BE2C (cell line): ENCODE measurements around the gene SIPA1.

Experiments
- DNase-seq: peaks from one replicate; pipeline ENCODE4 v3.0.0-alpha.2; 2020
- H3K27me3 ChIP-seq: fragments of 250-450 bp; sonication (Bioruptor Pico); 2 replicates; pipeline ENCODE4 v1.5.1; 2020; ENCODE audit warnings: mild to moderate bottlenecking
- H3K36me3 ChIP-seq: fragments of 250-450 bp; sonication (Bioruptor Pico); 2 replicates; pipeline ENCODE4 v1.5.1; 2020; ENCODE audit warnings: mild to moderate bottlenecking
- H3K4me1 ChIP-seq: fragments of 250-450 bp; sonication (Bioruptor Pico); 2 replicates; pipeline ENCODE4 v1.5.1; 2020
- H3K4me3 ChIP-seq: 2 replicates; pipeline ENCODE4 v1.5.1; 2011; ENCODE audit warnings: low read depth, low read length
- H3K9me3 ChIP-seq: fragments of 250-450 bp; sonication (Bioruptor Pico); 2 replicates; pipeline ENCODE4 v1.5.1; 2020
- TF ChIP-seq, protein P1 (sequence below): IDR thresholded peaks from 2 replicates; pipeline ENCODE4 v1.5.1; 2012; ENCODE audit warnings: mild to moderate bottlenecking, low read depth, low read length

Gene SIPA1

DNA sequence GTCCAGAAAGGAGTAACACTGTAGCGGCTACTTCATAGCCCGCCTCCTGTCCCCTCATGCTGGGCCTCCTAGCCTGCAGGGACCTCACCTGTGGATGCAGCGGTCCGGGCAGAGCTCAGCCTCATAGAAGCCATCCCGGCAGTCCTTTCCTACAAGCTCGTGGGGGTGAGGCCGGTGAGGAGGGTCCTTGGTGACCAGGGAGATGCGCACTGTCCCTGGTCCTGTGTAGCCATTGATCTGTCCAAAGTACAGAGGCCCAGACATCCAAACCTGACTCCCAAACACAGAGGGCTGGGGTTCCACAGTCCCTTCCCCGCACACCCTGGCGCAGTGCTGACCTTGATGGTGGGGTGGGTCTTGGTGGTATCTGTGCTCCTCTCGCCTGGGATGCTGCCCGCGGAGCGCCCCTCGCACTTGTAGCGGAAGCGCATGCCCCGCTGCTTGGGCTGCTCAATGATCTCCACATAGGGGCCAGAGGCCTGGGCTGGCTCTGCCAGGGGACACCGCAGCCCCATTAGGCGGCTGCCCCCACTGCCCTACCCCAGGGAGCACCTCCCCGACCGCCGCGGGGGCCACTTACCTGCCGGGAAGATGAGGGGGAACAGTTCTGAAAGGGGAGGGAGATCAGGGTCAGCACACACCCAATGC, 23.8 kb downstream of the SIPA1 start:
- Histone ChIP-seq H3K4me3 (peak overlapping the region; percentile 74), H3K27me3 (no peaks in the 10 kb centered on the region), H3K9me3 (no peaks in the 10 kb centered on the region), H3K4me1 (no peaks in the 10 kb centered on the region), H3K36me3 (peaks cover 3% of the 10 kb centered on the region)
- TF ChIP-seq, protein P1, sequence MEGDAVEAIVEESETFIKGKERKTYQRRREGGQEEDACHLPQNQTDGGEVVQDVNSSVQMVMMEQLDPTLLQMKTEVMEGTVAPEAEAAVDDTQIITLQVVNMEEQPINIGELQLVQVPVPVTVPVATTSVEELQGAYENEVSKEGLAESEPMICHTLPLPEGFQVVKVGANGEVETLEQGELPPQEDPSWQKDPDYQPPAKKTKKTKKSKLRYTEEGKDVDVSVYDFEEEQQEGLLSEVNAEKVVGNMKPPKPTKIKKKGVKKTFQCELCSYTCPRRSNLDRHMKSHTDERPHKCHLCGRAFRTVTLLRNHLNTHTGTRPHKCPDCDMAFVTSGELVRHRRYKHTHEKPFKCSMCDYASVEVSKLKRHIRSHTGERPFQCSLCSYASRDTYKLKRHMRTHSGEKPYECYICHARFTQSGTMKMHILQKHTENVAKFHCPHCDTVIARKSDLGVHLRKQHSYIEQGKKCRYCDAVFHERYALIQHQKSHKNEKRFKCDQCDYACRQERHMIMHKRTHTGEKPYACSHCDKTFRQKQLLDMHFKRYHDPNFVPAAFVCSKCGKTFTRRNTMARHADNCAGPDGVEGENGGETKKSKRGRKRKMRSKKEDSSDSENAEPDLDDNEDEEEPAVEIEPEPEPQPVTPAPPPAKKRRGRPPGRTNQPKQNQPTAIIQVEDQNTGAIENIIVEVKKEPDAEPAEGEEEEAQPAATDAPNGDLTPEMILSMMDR, result no peak
- no peak for DNase-seq

DNA sequence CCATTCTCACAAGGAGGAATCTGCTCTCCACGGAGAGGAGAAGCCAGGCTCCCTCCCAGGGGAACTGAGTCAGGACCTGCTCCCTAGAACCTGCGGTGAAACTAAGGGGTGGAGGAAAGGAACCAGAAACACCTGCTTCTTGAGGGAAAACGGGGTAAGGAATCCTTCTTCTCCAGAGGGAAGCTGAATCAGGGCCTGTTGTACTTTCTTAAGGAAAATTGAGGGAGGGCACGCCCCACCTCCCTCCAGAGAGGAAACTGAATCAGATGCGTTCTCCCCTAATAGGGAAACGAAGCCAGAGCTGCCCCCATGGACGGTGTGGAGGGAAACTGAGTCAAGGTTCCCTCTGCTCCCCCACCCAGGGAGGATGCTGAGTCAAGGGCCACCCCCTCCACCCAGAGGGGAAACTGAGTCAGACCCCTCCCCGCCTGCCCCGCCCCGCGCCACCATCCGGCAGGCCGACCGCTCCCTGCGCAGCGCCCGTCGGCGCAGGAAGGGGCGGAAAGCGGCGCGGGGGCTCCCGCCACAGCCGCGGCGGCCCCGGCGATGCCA, 24.4 kb downstream of the SIPA1 start:
- H3K36me3 ChIP-seq, result peaks cover 3% of the 10 kb centered on the region
- H3K4me1 ChIP-seq, result no peaks in the 10 kb centered on the region
- H3K4me3 ChIP-seq, result peak overlapping the region; percentile 74
- TF ChIP-seq, protein P1, result no peak
- no peaks in the 10 kb centered on the region for H3K27me3 ChIP-seq
- DNase-seq, result no peak
- H3K9me3 ChIP-seq, result no peaks in the 10 kb centered on the region

DNA sequence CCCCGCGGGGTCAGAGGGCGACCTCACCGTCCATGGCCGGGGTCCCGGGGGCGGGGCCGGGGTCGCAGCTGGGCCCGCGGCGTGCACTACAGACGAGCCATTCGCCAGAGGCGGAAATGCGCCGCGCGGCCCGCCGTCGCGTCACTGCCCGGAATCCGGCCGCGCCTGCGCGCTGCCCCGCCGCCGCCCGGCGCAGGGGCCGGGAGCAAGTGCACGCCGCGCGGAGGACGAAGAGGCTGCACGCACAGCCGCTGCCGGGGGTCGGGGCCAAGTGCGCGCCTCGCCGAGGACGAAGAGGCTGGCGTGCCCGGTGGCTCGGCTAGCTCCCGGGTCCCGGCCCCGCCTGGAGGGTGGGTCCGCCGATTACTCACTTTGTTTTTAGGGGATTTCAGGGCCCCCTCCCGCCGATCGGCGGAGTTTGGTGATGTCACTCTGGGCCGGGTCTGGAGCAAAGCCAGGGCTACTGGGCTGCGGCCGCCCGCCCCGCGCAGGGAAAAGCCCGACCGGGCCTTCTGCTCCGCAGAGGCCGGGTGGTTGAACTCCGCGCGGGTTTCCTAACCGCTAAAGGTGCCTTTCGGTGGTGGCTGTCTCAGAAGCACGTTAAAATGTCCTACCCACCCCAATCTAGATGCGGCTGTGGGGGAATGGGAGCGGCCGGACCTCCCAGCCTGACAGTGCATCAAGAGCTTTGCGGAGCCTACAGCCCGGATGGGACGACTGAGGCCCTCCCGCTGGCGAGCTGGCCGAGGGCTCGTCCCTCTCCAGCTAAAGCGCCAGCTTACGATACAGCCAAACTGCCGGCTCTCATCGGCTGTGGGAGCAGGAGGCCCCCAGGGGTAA, 25.1 kb downstream of the SIPA1 start, which contains the start of gene RELA:
RELA (minus strand) TSS at position 118 of the 840 bp plus-strand sequence; CDS start at position 34, 84 bp downstream.
- DNase-seq, result peak; percentile 86
- TF ChIP-seq, protein P1, result no peak
- H3K9me3 ChIP-seq, result no peaks in the 10 kb centered on the region
- H3K27me3 ChIP-seq, result no peaks in the 10 kb centered on the region
- H3K4me3 ChIP-seq, result peak within 1 kb of the TSS; percentile 74
- peaks cover 3% of the 10 kb centered on the region; the same call in 1 of the 2 replicates for H3K36me3 ChIP-seq
- no peaks in the 10 kb centered on the region for H3K4me1 ChIP-seq

DNA sequence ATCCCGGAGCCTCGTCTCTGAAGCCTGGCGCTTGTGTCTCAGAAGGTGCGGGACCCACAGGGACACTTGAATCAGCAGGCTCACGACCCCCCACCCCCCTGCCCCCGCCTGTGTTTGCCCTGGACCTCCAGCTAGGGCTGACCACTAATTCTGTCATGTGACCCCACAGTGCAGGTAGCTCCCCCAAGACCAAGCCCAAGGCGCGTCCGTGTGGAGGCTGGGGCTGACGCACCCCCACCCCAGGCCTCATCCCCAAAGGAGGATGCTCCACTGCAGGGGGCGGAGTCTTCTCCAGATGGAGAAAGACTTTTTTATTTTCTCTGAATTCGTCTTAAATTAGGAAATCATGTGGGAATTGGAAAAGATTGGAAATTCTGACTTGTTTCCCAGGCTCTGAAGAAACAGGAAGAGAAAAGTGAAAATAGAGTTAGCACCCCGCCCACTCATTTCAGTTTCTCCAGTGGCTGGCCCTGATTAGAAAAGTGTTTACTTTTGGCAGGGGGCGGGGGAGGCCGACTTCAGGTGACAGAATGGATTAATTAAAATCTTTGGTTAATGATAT, 25.8 kb downstream of the SIPA1 start:
- no peak for DNase-seq
- peaks cover 3% of the 10 kb centered on the region; the same call in 1 of the 2 replicates for H3K36me3 ChIP-seq
- H3K4me3 ChIP-seq, result peak overlapping the region; percentile 68
- no peaks in the 10 kb centered on the region for H3K27me3 ChIP-seq
- no peaks in the 10 kb centered on the region for H3K4me1 ChIP-seq
- no peaks in the 10 kb centered on the region for H3K9me3 ChIP-seq
- TF ChIP-seq, protein P1, result no peak

- Histone ChIP-seq H3K27me3 (peaks cover 4% of the 10 kb centered on the region; the same call in 1 of the 2 replicates), H3K4me3 (no peak overlapping the region), H3K9me3 (no peaks in the 10 kb centered on the region), H3K36me3 (no peaks in the 10 kb centered on the region), H3K4me1 (no peaks in the 10 kb centered on the region)
- no peak for DNase-seq
- TF ChIP-seq, protein P1, result no peak
These were observed 34.4 kb downstream of the SIPA1 start for GRCh38 chr11:65672180-65672860.
